Hepatocyte (in vitro differentiated cells): ENCODE measurements around the gene MACROD2. TPM values are rescaled to one million over a fixed set of nuclear protein-coding genes. Genes with fewer than 3 reads are reported as not detected.

Experiments
- DNase-seq: peaks from one replicate; pipeline ENCODE4 v3.0.0-alpha.2; 2016; ENCODE audit warnings: low spot score
- H2AFZ ChIP-seq: fragments of 200-600 bp; sonication (generic); 2 replicates; pipeline ENCODE4 v1.6.0; 2016; ENCODE audit warnings: antibody characterized with exemption, mild to moderate bottlenecking
- H3K27ac ChIP-seq: fragments of 200-600 bp; sonication (generic); 2 replicates; pipeline ENCODE4 v1.5.1; 2016; ENCODE audit warnings: mild to moderate bottlenecking
- H3K27me3 ChIP-seq: fragments of 200-600 bp; sonication (generic); 2 replicates; pipeline ENCODE4 v1.6.1; 2016
- H3K36me3 ChIP-seq: fragments of 200-600 bp; sonication (generic); replicated peaks from 2 replicates; pipeline ENCODE4 v1.5.1; 2016; ENCODE audit warnings: low read depth; ENCODE audit not compliant: insufficient read depth
- H3K4me1 ChIP-seq: fragments of 200-600 bp; sonication (generic); 2 replicates; pipeline ENCODE4 v1.5.1; 2016; ENCODE audit warnings: mild to moderate bottlenecking, moderate library complexity; ENCODE audit not compliant: insufficient read depth
- H3K4me2 ChIP-seq: fragments of 200-600 bp; sonication (generic); 2 replicates; pipeline ENCODE4 v1.6.0; 2016
- H3K4me3 ChIP-seq: fragments of 200-600 bp; sonication (generic); 2 replicates; pipeline ENCODE4 v1.5.1; 2016; ENCODE audit warnings: mild to moderate bottlenecking
- H3K79me2 ChIP-seq: fragments of 200-600 bp; sonication (generic); 2 replicates; pipeline ENCODE4 v1.6.0; 2017; ENCODE audit warnings: mild to moderate bottlenecking
- H3K9me2 ChIP-seq: fragments of 200-600 bp; sonication (generic); replicated peaks from 2 replicates; pipeline ENCODE4 v1.6.0; 2017; ENCODE audit warnings: mild to moderate bottlenecking; ENCODE audit not compliant: insufficient read depth
- H3K9me3 ChIP-seq: fragments of 200-600 bp; sonication (generic); 2 replicates; pipeline ENCODE4 v1.5.1; 2016; ENCODE audit warnings: low read depth, mild to moderate bottlenecking
- H4K20me1 ChIP-seq: fragments of 200-600 bp; sonication (generic); 2 replicates; pipeline ENCODE4 v1.6.0; 2016; ENCODE audit warnings: mild to moderate bottlenecking; ENCODE audit not compliant: insufficient read depth, poor library complexity, severe bottlenecking
- EZH2 ChIP-seq: fragments of 200-600 bp; sonication (generic); IDR thresholded peaks from 2 replicates; pipeline ENCODE4 v1.6.1; 2016; ENCODE audit warnings: antibody characterized with exemption, mild to moderate bottlenecking, borderline replicate concordance
- EZH2phosphoT487 ChIP-seq: fragments of 200-600 bp; sonication (generic); IDR thresholded peaks from one replicate; pipeline ENCODE4 v1.6.1; 2018; ENCODE audit warnings: antibody characterized with exemption, mild to moderate bottlenecking, low read depth, moderate library complexity; ENCODE audit not compliant: unreplicated experiment, severe bottlenecking
- WGBS: methylation state at CpG from one replicate; pipeline ENCODE4 v1.1.6; 2016; ENCODE audit warnings: low lambda C conversion rate; ENCODE audit errors: missing lambda C conversion rate; 5-methylcytosine and 5-hydroxymethylcytosine counted together
- polyA plus RNA-seq: library from polyadenylated mRNA; unstranded; fragments of >200 nt; fragmentation: Nextera tagmentation; extraction: Ambion mirVana; gene quantifications from 2 replicates; pipeline ENCODE4 v1.2.1, GENCODE V29; 2016
- total RNA-seq: library from RNA; depleted of rRNA; stranded (reverse); fragments of >200 nt; gene quantifications from 2 replicates; pipeline ENCODE4 v1.2.3, GENCODE V29; 2014
- TF ChIP-seq, protein P1 (sequence below): fragments of 200-600 bp; sonication (generic); IDR thresholded peaks from 2 replicates; pipeline ENCODE4 v1.5.1; 2016; ENCODE audit warnings: antibody characterized with exemption, mild to moderate bottlenecking; ENCODE audit not compliant: poor library complexity

The MACROD2 gene
- total and polyA plus RNA-seq, 2 experiments from 2014 or later: 2.4 to 3.1 TPM

DNA sequence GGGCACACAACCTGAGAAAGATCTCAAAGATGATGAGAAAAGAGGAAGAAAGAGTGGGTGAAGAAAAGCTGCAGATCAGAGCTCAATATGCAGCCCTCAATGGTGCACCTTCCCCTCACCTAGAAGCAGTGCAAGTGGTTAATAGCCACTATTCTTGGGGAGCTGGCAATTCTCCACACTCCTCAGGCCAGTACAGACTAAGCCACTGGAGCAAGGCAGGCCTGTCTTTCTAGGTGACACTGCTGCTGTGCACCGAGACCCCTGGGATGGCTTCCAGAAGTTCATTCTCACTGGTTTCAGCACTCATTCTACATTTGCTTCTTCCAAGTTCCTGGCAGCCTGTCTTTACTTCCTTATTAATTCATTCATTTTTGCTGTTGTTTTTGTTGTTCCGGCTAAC lies 1604.6 kb downstream of the MACROD2 start:
- DNase-seq: no peak
- Histone ChIP-seq H2AFZ (no peak overlapping the region), H3K4me3 (no peak overlapping the region), H3K9me2 (no peaks in the 10 kb centered on the region), H3K79me2 (no peaks in the 10 kb centered on the region), H3K36me3 (no peaks in the 10 kb centered on the region), H4K20me1 (no peaks in the 10 kb centered on the region), H3K4me1 (no peaks in the 10 kb centered on the region), H3K27ac (no peak overlapping the region), H3K9me3 (no peaks in the 10 kb centered on the region), H3K4me2 (no peak overlapping the region), H3K27me3 (no peaks in the 10 kb centered on the region)
- TF ChIP-seq EZH2: no peak
- no peak for TF ChIP-seq EZH2phosphoT487
- TF ChIP-seq, protein P1, sequence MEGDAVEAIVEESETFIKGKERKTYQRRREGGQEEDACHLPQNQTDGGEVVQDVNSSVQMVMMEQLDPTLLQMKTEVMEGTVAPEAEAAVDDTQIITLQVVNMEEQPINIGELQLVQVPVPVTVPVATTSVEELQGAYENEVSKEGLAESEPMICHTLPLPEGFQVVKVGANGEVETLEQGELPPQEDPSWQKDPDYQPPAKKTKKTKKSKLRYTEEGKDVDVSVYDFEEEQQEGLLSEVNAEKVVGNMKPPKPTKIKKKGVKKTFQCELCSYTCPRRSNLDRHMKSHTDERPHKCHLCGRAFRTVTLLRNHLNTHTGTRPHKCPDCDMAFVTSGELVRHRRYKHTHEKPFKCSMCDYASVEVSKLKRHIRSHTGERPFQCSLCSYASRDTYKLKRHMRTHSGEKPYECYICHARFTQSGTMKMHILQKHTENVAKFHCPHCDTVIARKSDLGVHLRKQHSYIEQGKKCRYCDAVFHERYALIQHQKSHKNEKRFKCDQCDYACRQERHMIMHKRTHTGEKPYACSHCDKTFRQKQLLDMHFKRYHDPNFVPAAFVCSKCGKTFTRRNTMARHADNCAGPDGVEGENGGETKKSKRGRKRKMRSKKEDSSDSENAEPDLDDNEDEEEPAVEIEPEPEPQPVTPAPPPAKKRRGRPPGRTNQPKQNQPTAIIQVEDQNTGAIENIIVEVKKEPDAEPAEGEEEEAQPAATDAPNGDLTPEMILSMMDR: no peak
- 97% methylated on average over 2 of the region's 2 CpGs for WGBS

GRCh38 chr20:15600565-15600964 lies 1605.2 kb downstream of the MACROD2 start:
- H3K27ac ChIP-seq: no peak overlapping the region
- DNase-seq: no peak

GRCh38 chr20:15603506-15603905 lies 1608.2 kb downstream of the MACROD2 start:
- no peaks in the 10 kb centered on the region for H3K79me2 ChIP-seq
- H3K27me3 ChIP-seq: no peaks in the 10 kb centered on the region
- no peak overlapping the region for H3K27ac ChIP-seq
- TF ChIP-seq, protein P1: no peak
- TF ChIP-seq EZH2phosphoT487: no peak
- TF ChIP-seq EZH2: no peak
- no peak overlapping the region for H3K4me3 ChIP-seq
- H3K9me2 ChIP-seq: no peaks in the 10 kb centered on the region
- H3K4me2 ChIP-seq: no peak overlapping the region
- H4K20me1 ChIP-seq: no peaks in the 10 kb centered on the region
- H2AFZ ChIP-seq: no peak overlapping the region
- no peaks in the 10 kb centered on the region for H3K9me3 ChIP-seq
- DNase-seq: peak; percentile 8
- no peaks in the 10 kb centered on the region for H3K36me3 ChIP-seq
- H3K4me1 ChIP-seq: no peaks in the 10 kb centered on the region

More at GRCh38 chr20:15600565-15600964, 1605.2 kb downstream of the MACROD2 start:
- Histone ChIP-seq H3K79me2 (no peaks in the 10 kb centered on the region), H4K20me1 (no peaks in the 10 kb centered on the region), H2AFZ (no peak overlapping the region), H3K27me3 (no peaks in the 10 kb centered on the region), H3K4me3 (no peak overlapping the region), H3K36me3 (no peaks in the 10 kb centered on the region), H3K9me3 (no peaks in the 10 kb centered on the region), H3K9me2 (no peaks in the 10 kb centered on the region), H3K4me2 (no peak overlapping the region), H3K4me1 (no peaks in the 10 kb centered on the region)
- WGBS: 87% methylated on average over 2 of the region's 2 CpGs
- TF ChIP-seq EZH2phosphoT487 (no peak), EZH2 (no peak)
- TF ChIP-seq, protein P1: no peak
